ENCODE results near the gene ENPP1.

Gene ENPP1

DNA sequence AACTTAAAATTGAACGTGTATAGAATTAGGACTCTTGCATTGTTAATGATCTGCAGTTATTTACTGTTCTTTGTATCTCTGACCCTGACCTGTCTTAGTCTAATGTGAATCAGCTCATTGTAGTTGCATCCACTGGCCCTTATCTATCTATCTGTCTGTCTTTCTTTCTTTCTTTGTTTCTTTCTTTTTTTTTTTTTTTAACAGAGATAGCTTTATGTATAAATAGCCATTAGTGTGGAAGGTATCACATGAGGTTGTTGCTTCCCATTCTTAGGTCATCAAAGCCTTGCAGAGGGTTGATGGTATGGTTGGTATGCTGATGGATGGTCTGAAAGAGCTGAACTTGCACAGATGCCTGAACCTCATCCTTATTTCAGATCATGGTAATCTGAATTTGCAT lies 59.9 kb downstream of the ENPP1 start:
- Histone ChIP-seq H3K27me3 (ENCODE audit: control insufficient read depth, low read length) (no peaks in the 10 kb centered on the region), H3K4me2 (ENCODE audit: low read length) (no peak overlapping the region), H3K4me1 (ENCODE audit: control insufficient read depth, low read length) (no peaks in the 10 kb centered on the region), H3K79me2 (ENCODE audit: control insufficient read depth, low read length) (no peaks in the 10 kb centered on the region), H3F3A (ENCODE audit: control insufficient read depth, insufficient read depth) (no peaks in the 10 kb centered on the region), H3K27ac (ENCODE audit: low read depth, low read length) (no peak overlapping the region), H4K20me1 (ENCODE audit: control insufficient read depth, insufficient read depth, low read depth, low read length) (no peaks in the 10 kb centered on the region), H3K9me3 (ENCODE audit: control insufficient read depth, insufficient read depth, low read length) (no peaks in the 10 kb centered on the region), H3K36me3 (ENCODE audit: control insufficient read depth, low read length) (no peaks in the 10 kb centered on the region), H3K4me3 (ENCODE audit: low read length) (no peak overlapping the region), H3K9me2 (replicated peaks; ENCODE audit: control insufficient read depth, low read length) (no peaks in the 10 kb centered on the region)
- no peak for TF ChIP-seq EZH2phosphoT487 (IDR thresholded peaks at IDR 0.05; ENCODE audit: borderline replicate concordance, low read length)
- TF ChIP-seq, protein P1, sequence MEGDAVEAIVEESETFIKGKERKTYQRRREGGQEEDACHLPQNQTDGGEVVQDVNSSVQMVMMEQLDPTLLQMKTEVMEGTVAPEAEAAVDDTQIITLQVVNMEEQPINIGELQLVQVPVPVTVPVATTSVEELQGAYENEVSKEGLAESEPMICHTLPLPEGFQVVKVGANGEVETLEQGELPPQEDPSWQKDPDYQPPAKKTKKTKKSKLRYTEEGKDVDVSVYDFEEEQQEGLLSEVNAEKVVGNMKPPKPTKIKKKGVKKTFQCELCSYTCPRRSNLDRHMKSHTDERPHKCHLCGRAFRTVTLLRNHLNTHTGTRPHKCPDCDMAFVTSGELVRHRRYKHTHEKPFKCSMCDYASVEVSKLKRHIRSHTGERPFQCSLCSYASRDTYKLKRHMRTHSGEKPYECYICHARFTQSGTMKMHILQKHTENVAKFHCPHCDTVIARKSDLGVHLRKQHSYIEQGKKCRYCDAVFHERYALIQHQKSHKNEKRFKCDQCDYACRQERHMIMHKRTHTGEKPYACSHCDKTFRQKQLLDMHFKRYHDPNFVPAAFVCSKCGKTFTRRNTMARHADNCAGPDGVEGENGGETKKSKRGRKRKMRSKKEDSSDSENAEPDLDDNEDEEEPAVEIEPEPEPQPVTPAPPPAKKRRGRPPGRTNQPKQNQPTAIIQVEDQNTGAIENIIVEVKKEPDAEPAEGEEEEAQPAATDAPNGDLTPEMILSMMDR (IDR thresholded peaks at IDR 0.05; ENCODE audit: low read depth, low read length, poor library complexity, severe bottlenecking) = no peak

DNA sequence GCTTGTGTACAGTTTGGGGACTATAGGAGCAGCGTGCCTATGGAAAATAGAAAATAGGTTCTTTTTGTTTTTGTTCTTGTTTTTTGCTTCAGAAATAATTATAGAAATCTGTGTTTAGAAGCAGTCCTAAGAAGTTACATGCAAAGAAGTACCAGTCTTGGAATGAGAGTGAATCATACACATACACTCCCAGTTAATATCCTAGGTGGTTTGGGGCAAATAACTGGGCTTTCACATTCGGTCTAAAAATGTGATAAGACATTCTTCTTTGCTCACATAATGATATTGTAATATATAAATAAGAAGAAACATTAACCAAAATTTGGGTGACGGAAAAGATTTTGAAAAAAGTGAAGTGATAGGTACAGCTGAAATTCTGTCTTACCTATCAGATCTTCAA lies 61.0 kb downstream of the ENPP1 start:
- Histone ChIP-seq H4K20me1 (ENCODE audit: control insufficient read depth, insufficient read depth, low read depth, low read length) (no peaks in the 10 kb centered on the region), H3K4me3 (ENCODE audit: low read length) (no peak overlapping the region), H3K4me2 (ENCODE audit: low read length) (no peak overlapping the region), H3K9me3 (ENCODE audit: control insufficient read depth, insufficient read depth, low read length) (no peaks in the 10 kb centered on the region), H3K79me2 (ENCODE audit: control insufficient read depth, low read length) (no peaks in the 10 kb centered on the region), H3K36me3 (ENCODE audit: control insufficient read depth, low read length) (no peaks in the 10 kb centered on the region), H3K27ac (ENCODE audit: low read depth, low read length) (no peak overlapping the region), H3F3A (ENCODE audit: control insufficient read depth, insufficient read depth) (no peaks in the 10 kb centered on the region), H3K9me2 (replicated peaks; ENCODE audit: control insufficient read depth, low read length) (no peaks in the 10 kb centered on the region), H3K27me3 (ENCODE audit: control insufficient read depth, low read length) (no peaks in the 10 kb centered on the region), H3K4me1 (ENCODE audit: control insufficient read depth, low read length) (no peaks in the 10 kb centered on the region)
- TF ChIP-seq, protein P1 (IDR thresholded peaks at IDR 0.05; ENCODE audit: low read depth, low read length, poor library complexity, severe bottlenecking) = no peak
- TF ChIP-seq EZH2phosphoT487 (IDR thresholded peaks at IDR 0.05; ENCODE audit: borderline replicate concordance, low read length) = no peak

DNA sequence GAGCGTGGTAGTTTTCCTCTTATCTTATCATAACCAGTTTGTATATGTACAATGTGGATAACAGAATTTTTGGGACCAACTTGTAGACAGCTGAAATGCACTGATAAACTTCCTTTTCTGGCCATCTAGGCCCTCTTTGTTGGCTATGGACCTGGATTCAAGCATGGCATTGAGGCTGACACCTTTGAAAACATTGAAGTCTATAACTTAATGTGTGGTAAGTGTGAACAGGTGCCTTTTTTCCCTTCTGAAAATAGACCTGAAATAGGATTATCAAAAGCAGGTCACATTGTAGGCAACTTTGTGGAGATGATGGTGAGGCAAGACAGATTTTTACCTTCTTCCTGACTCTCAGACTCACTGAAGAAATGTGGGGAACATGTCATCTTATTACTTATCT lies 67.8 kb downstream of the ENPP1 start:
- no peaks in the 10 kb centered on the region for H3K9me3 ChIP-seq (ENCODE audit: control insufficient read depth, insufficient read depth, low read length)
- H4K20me1 ChIP-seq (ENCODE audit: control insufficient read depth, insufficient read depth, low read depth, low read length) = no peaks in the 10 kb centered on the region
- H3K9me2 ChIP-seq (replicated peaks; ENCODE audit: control insufficient read depth, low read length) = no peaks in the 10 kb centered on the region
- H3F3A ChIP-seq (ENCODE audit: control insufficient read depth, insufficient read depth) = no peaks in the 10 kb centered on the region
- H3K4me2 ChIP-seq (ENCODE audit: low read length) = no peak overlapping the region
- H3K36me3 ChIP-seq (ENCODE audit: control insufficient read depth, low read length) = no peaks in the 10 kb centered on the region
- no peak overlapping the region for H3K4me3 ChIP-seq (ENCODE audit: low read length)
- H3K4me1 ChIP-seq (ENCODE audit: control insufficient read depth, low read length) = no peaks in the 10 kb centered on the region
- TF ChIP-seq, protein P1 (IDR thresholded peaks at IDR 0.05; ENCODE audit: low read depth, low read length, poor library complexity, severe bottlenecking) = no peak
- TF ChIP-seq EZH2phosphoT487 (IDR thresholded peaks at IDR 0.05; ENCODE audit: borderline replicate concordance, low read length) = no peak
- no peaks in the 10 kb centered on the region for H3K27me3 ChIP-seq (ENCODE audit: control insufficient read depth, low read length)
- no peaks in the 10 kb centered on the region for H3K79me2 ChIP-seq (ENCODE audit: control insufficient read depth, low read length)
- no peak overlapping the region for H3K27ac ChIP-seq (ENCODE audit: low read depth, low read length)

DNA sequence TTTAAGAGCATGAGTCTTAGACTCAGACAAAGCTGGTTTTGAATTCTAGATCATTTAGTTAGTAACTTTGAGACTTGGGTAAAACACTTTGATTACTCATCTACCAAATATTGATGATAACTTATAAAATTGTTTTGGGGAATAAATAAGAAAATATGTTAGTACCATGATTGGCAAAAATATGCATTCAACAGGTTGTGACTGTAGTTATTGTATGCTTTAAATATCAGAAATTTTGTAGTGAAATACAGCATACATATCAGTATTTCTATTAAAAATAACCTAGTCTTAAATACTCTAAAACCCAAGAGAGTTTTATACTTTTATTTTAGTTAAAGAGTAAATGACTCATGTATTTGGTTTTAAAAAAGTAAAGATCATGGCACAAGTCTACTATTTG lies 68.7 kb downstream of the ENPP1 start:
- Histone ChIP-seq H3K79me2 (ENCODE audit: control insufficient read depth, low read length) (no peaks in the 10 kb centered on the region), H3K36me3 (ENCODE audit: control insufficient read depth, low read length) (no peaks in the 10 kb centered on the region)
- TF ChIP-seq, protein P1 (IDR thresholded peaks at IDR 0.05; ENCODE audit: low read depth, low read length, poor library complexity, severe bottlenecking) = no peak
- TF ChIP-seq EZH2phosphoT487 (IDR thresholded peaks at IDR 0.05; ENCODE audit: borderline replicate concordance, low read length) = no peak

More for the DNA sequence above, 68.7 kb downstream of the ENPP1 start:
- Histone ChIP-seq H3K27me3 (ENCODE audit: control insufficient read depth, low read length) (no peaks in the 10 kb centered on the region), H3F3A (ENCODE audit: control insufficient read depth, insufficient read depth) (no peaks in the 10 kb centered on the region), H3K4me2 (ENCODE audit: low read length) (no peak overlapping the region), H4K20me1 (ENCODE audit: control insufficient read depth, insufficient read depth, low read depth, low read length) (no peaks in the 10 kb centered on the region), H3K4me3 (ENCODE audit: low read length) (no peak overlapping the region), H3K9me2 (replicated peaks; ENCODE audit: control insufficient read depth, low read length) (no peaks in the 10 kb centered on the region), H3K4me1 (ENCODE audit: control insufficient read depth, low read length) (no peaks in the 10 kb centered on the region), H3K27ac (ENCODE audit: low read depth, low read length) (no peak overlapping the region), H3K9me3 (ENCODE audit: control insufficient read depth, insufficient read depth, low read length) (no peaks in the 10 kb centered on the region)

All from DOHH2 (cell line).